Cardiac fibroblast (primary cell): ENCODE results near the gene HRG.
A peak's percentile ranks its signal among the peaks of the same experiment; 100 is the strongest.

Source experiments
- DNase-seq, 2 donors: peaks; one replicate each; pipeline versions ENCODE4 v3.0.0 to v3.0.0-alpha.2; 2010; ENCODE audit warnings: low read depth in 2 of 2
- H3K4me3 ChIP-seq, 2 donors: replicated peaks in 1 of 2; 1 replicate in 1 of 2; 2 replicates in 1 of 2; pipeline ENCODE4 v1.5.1; 2011; ENCODE audit warnings: low read depth in 2 of 2, low read length in 2 of 2, mild to moderate bottlenecking in 2 of 2, moderate library complexity in 1 of 2
- CTCF ChIP-seq: IDR thresholded peaks from one replicate; pipeline ENCODE4 v1.5.1; 2011; ENCODE audit warnings: low read depth, mild to moderate bottlenecking, low read length, inconsistent platforms

The HRG gene

GRCh38 chr3:186637686-186638085, 28.1 kb upstream of the HRG start:
- no peak for TF ChIP-seq CTCF
- no peak for DNase-seq
- no peak overlapping the region for H3K4me3 ChIP-seq

- no peak for TF ChIP-seq CTCF
Measured at GRCh38 chr3:186638259-186638658, 27.6 kb upstream of the HRG start.

GRCh38 chr3:186639778-186640472, 25.9 kb upstream of the HRG start, which contains the start of gene FETUB:
FETUB (plus strand) TSS chr3:186640399; CDS start chr3:186640461, 62 bp downstream.
- no peak for DNase-seq
- H3K4me3 ChIP-seq: no peak within 1 kb of the TSS
- TF ChIP-seq CTCF: no peak

More at GRCh38 chr3:186638259-186638658, 27.6 kb upstream of the HRG start:
- DNase-seq: no peak
- H3K4me3 ChIP-seq: no peak overlapping the region

GRCh38 chr3:186640473-186640818, 25.4 kb upstream of the HRG start:
- TF ChIP-seq CTCF: no peak
- H3K4me3 ChIP-seq: no peak overlapping the region
- peak; percentile 16 to 45 for DNase-seq

GRCh38 chr3:186640929-186641328, 24.9 kb upstream of the HRG start:
- no peak overlapping the region for H3K4me3 ChIP-seq
- no peak for DNase-seq
- TF ChIP-seq CTCF: no peak

- no peak for DNase-seq
- no peak for TF ChIP-seq CTCF
Measured at GRCh38 chr3:186642014-186642413, 23.8 kb upstream of the HRG start.

GRCh38 chr3:186643493-186643892, 22.3 kb upstream of the HRG start:
- no peak for DNase-seq
- H3K4me3 ChIP-seq: no peak overlapping the region
- no peak for TF ChIP-seq CTCF

More at GRCh38 chr3:186642014-186642413, 23.8 kb upstream of the HRG start:
- no peak overlapping the region for H3K4me3 ChIP-seq
